Measurements from ENCODE around the gene SLC16A3.

The SLC16A3 gene

GRCh38 chr17:82269882-82270500 lies 41.1 kb downstream of the SLC16A3 start:
- no peak for DNase-seq

GRCh38 chr17:82270651-82271050 lies 41.8 kb downstream of the SLC16A3 start:
- no peak for DNase-seq

GRCh38 chr17:82271401-82271800 lies 42.6 kb downstream of the SLC16A3 start:
- DNase-seq, result no peak

- DNase-seq, result peak; percentile 20 to 26
Observed at GRCh38 chr17:82272495-82273326, 43.9 kb downstream of the SLC16A3 start.

GRCh38 chr17:82273327-82274133 lies 44.7 kb downstream of the SLC16A3 start, which contains the start of gene CSNK1D:
Gene CSNK1D, minus strand, starts transcription at chr17:82273700. Its CDS starts 319 bp downstream, at chr17:82273381.
- DNase-seq, result peak; percentile 86 to 88

GRCh38 chr17:82274134-82275020 lies 45.5 kb downstream of the SLC16A3 start:
- DNase-seq, result no peak

- DNase-seq, result no peak
Observed at GRCh38 chr17:82275326-82275725, 46.5 kb downstream of the SLC16A3 start.

GRCh38 chr17:82276938-82277337 lies 48.1 kb downstream of the SLC16A3 start:
- DNase-seq, result no peak

GRCh38 chr17:82277851-82278250 lies 49.0 kb downstream of the SLC16A3 start:
- no peak for DNase-seq

- no peak for DNase-seq
Observed at GRCh38 chr17:82278308-82278707, 49.5 kb downstream of the SLC16A3 start.

- no peak for DNase-seq
Observed at GRCh38 chr17:82278786-82279391, 50.0 kb downstream of the SLC16A3 start.

- no peak for DNase-seq
Observed at GRCh38 chr17:82280537-82280936, 51.7 kb downstream of the SLC16A3 start.

GRCh38 chr17:82281076-82281475 lies 52.2 kb downstream of the SLC16A3 start:
- DNase-seq, result no peak

- peak; percentile 43 to 56 for DNase-seq
Observed at GRCh38 chr17:82281502-82282238, 52.8 kb downstream of the SLC16A3 start.

- no peak for DNase-seq
Observed at GRCh38 chr17:82282239-82283207, 53.7 kb downstream of the SLC16A3 start.

GRCh38 chr17:82283208-82283749 lies 54.4 kb downstream of the SLC16A3 start:
- peak in 1 of 2 experiments; percentile 40 for DNase-seq

GRCh38 chr17:82285141-82285540 lies 56.3 kb downstream of the SLC16A3 start:
- no peak for DNase-seq

- DNase-seq, result no peak
Observed at GRCh38 chr17:82287013-82287867, 58.4 kb downstream of the SLC16A3 start.

Data from activated CD4-positive, alpha-beta T cell treated with anti-CD3 and anti-CD28 coated beads, Interleukin-2, amount 50 U/mL, for 4 hours (primary cell).